IMR-90 (cell line): Measurements from ENCODE around the gene PSTK.

ENCODE experiments used
- CEBPB ChIP-seq: IDR thresholded peaks from 2 replicates; pipeline ENCODE4 v1.6.1; 2012; ENCODE audit warnings: low read depth, low read length, improper control_type of control experiment
- CTCF ChIP-seq: conservative IDR thresholded peaks from 2 replicates; pipeline ENCODE4 v1.5.1; 2012; ENCODE audit warnings: mild to moderate bottlenecking, low read depth, low read length, improper control_type of control experiment
- FOS ChIP-seq: fragments of 150-350 bp; IDR thresholded peaks from 2 replicates; pipeline ENCODE4 v1.6.1; 2016; ENCODE audit warnings: low read depth, low read length
- MAFK ChIP-seq: IDR thresholded peaks from 2 replicates; pipeline ENCODE4 v1.6.1; 2012; ENCODE audit warnings: low read depth, low read length, improper control_type of control experiment
- MAZ ChIP-seq: IDR thresholded peaks from 2 replicates; pipeline ENCODE4 v1.6.1; 2012; ENCODE audit warnings: low read depth, mild to moderate bottlenecking, low read length, improper control_type of control experiment, moderate library complexity, borderline replicate concordance
- MXI1 ChIP-seq: IDR thresholded peaks from 2 replicates; pipeline ENCODE4 v1.6.1; 2012; ENCODE audit warnings: low read depth, mild to moderate bottlenecking, low read length, moderate library complexity, borderline replicate concordance
- POLR2A ChIP-seq: IDR thresholded peaks from 2 replicates; pipeline ENCODE4 v1.6.1; 2012; ENCODE audit warnings: mild to moderate bottlenecking, low read depth, low read length
- RAD21 ChIP-seq: IDR thresholded peaks from 2 replicates; pipeline ENCODE4 v1.6.1; 2012; ENCODE audit warnings: low read length, improper control_type of control experiment
- RFX5 ChIP-seq: IDR thresholded peaks from 2 replicates; pipeline ENCODE4 v1.8.0; 2012; ENCODE audit warnings: low read depth, mild to moderate bottlenecking, low read length, moderate library complexity
- USF2 ChIP-seq: fragments of 150-350 bp; IDR thresholded peaks from 2 replicates; pipeline ENCODE4 v1.6.1; 2017; ENCODE audit warnings: mild to moderate bottlenecking, antibody characterized with exemption, low read length, low read depth

- TF ChIP-seq CTCF, result no peak
- TF ChIP-seq MAZ, result no peak
- TF ChIP-seq POLR2A, result no peak
- TF ChIP-seq MAFK, result no peak
- TF ChIP-seq CEBPB, result no peak
- no peak for TF ChIP-seq MXI1
- no peak for TF ChIP-seq FOS
- no peak for TF ChIP-seq RAD21
- TF ChIP-seq USF2, result no peak
- TF ChIP-seq RFX5, result no peak
Measured at GRCh38 chr10:123009105-123009820, 29.1 kb downstream of the PSTK start.
